Measurements from ENCODE around the gene FBXL17. TPM values are rescaled to one million over a fixed set of nuclear protein-coding genes. Genes with fewer than 3 reads are reported as not detected.

The FBXL17 gene
- total and polyA plus RNA-seq, 2 donors (not counting 1 experiment from before 2014, with no cell fraction given): 7.3 to 40.3 TPM

DNA sequence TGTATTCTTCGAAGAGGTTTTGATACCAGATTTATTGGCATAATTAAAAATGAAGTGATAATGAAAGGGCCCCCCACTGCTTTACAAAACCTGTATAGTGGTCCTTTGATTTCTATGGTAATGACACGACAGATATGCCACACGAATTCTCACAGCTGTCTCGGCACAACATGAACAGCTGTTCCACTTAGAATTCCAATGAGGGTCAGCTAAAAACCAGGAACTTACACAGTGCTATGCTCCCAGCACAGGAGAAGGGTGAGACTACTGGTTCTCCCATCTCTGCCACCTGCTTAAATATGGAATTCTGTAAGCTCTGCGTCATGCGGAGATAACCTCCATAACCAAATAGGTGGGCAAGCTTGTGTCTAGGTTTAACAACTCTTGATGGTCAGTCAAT lies 528.2 kb downstream of the FBXL17 start:
- Histone ChIP-seq H3K4me1 (ENCODE audit: control insufficient read depth in 2 of 2, insufficient read depth in 2 of 2, low read length in 2 of 2) (no peaks in the 10 kb centered on the region), H3K27me3 (replicated peaks in 1 of 4; ENCODE audit: control extremely low read depth in 1 of 4, control insufficient read depth in 3 of 4, insufficient read depth in 4 of 4, low read length in 3 of 4) (no peaks in the 10 kb centered on the region), H3K27ac (ENCODE audit: low read length in 2 of 2) (no peak overlapping the region), H3K79me2 (ENCODE audit: control insufficient read depth, insufficient read depth, low read length) (no peaks in the 10 kb centered on the region), H3K9ac (ENCODE audit: low read length) (no peak overlapping the region), H3K9me3 (ENCODE audit: control extremely low read depth in 1 of 3, control insufficient read depth in 2 of 3, insufficient read depth in 1 of 3, low read length in 2 of 3) (no peaks in the 10 kb centered on the region), H3K4me3 (ENCODE audit: control extremely low read depth in 1 of 5, extremely low read depth in 1 of 5, insufficient read depth in 1 of 5, low read depth in 2 of 5, low read length in 4 of 5) (no peak overlapping the region), H3K36me3 (replicated peaks in 1 of 2; ENCODE audit: control extremely low read depth in 1 of 2, control insufficient read depth in 1 of 2, extremely low read depth in 1 of 2, insufficient read depth in 2 of 2, low read length in 1 of 2) (no peaks in the 10 kb centered on the region), H4K20me1 (ENCODE audit: control insufficient read depth, insufficient read depth, low read length, poor library complexity, severe bottlenecking) (no peaks in the 10 kb centered on the region), H3K4me2 (replicated peaks; ENCODE audit: low read depth, low read length, poor library complexity, severe bottlenecking) (no peak overlapping the region), H2AFZ (ENCODE audit: insufficient read depth, low read depth, low read length, poor library complexity, severe bottlenecking) (no peak overlapping the region)
- DNase-seq (no peak), ATAC-seq (ENCODE audit: low read depth) (no peak)
- intact Hi-C loops (cut with micrococcal nuclease): no loop called here
- H3K4me1 Mint-ChIP-seq: no peaks in the 10 kb centered on the region
- POLR2A ChIA-PET: no interaction called here
- no peaks in the 10 kb centered on the region for H3K9me3 Mint-ChIP-seq (ENCODE audit: insufficient read depth)
- WGBS (ENCODE audit: insufficient coverage): 92% methylated on average over 2 of the region's 6 CpGs
- H3K27me3 Mint-ChIP-seq: no peaks in the 10 kb centered on the region
- no peak overlapping the region for H3K27ac Mint-ChIP-seq
- no peak overlapping the region for H3K4me3 Mint-ChIP-seq
- CTCF ChIA-PET: no interaction called here
- no peak for TF ChIP-seq EZH2 (IDR thresholded peaks at IDR 0.05; ENCODE audit: borderline replicate concordance, insufficient read depth, low read depth, low read length, poor library complexity, severe bottlenecking)
- TF ChIP-seq, protein P1, sequence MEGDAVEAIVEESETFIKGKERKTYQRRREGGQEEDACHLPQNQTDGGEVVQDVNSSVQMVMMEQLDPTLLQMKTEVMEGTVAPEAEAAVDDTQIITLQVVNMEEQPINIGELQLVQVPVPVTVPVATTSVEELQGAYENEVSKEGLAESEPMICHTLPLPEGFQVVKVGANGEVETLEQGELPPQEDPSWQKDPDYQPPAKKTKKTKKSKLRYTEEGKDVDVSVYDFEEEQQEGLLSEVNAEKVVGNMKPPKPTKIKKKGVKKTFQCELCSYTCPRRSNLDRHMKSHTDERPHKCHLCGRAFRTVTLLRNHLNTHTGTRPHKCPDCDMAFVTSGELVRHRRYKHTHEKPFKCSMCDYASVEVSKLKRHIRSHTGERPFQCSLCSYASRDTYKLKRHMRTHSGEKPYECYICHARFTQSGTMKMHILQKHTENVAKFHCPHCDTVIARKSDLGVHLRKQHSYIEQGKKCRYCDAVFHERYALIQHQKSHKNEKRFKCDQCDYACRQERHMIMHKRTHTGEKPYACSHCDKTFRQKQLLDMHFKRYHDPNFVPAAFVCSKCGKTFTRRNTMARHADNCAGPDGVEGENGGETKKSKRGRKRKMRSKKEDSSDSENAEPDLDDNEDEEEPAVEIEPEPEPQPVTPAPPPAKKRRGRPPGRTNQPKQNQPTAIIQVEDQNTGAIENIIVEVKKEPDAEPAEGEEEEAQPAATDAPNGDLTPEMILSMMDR (IDR thresholded peaks at IDR 0.05): no peak

DNA sequence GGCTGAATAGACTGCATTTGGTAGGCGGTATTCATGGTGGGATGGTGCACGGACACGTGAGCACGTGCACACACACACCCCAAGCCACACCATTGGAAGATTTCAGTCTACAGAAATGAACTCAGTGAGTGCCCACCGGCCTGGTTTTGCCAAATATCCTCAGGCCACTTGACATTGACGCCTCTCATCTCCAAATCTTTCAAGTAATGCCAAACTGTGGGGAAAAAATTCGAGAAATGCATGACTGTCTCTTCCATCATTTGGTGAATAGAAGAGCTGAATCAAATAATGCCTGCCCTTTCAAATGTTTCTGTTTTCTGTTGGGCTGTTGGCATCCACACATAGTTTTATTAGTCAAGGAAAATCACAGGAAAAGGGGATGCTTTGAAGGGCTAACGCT lies 528.9 kb downstream of the FBXL17 start:
- H3K9me3 Mint-ChIP-seq (ENCODE audit: insufficient read depth): no peaks in the 10 kb centered on the region
- H3K27ac Mint-ChIP-seq: no peak overlapping the region
- H3K4me3 Mint-ChIP-seq: no peak overlapping the region
- Histone ChIP-seq H3K27ac (ENCODE audit: low read length in 2 of 2) (no peak overlapping the region), H4K20me1 (ENCODE audit: control insufficient read depth, insufficient read depth, low read length, poor library complexity, severe bottlenecking) (no peaks in the 10 kb centered on the region), H3K4me3 (ENCODE audit: control extremely low read depth in 1 of 5, extremely low read depth in 1 of 5, insufficient read depth in 1 of 5, low read depth in 2 of 5, low read length in 4 of 5) (no peak overlapping the region), H3K4me2 (replicated peaks; ENCODE audit: low read depth, low read length, poor library complexity, severe bottlenecking) (no peak overlapping the region), H3K27me3 (replicated peaks in 1 of 4; ENCODE audit: control extremely low read depth in 1 of 4, control insufficient read depth in 3 of 4, insufficient read depth in 4 of 4, low read length in 3 of 4) (no peaks in the 10 kb centered on the region), H3K36me3 (replicated peaks in 1 of 2; ENCODE audit: control extremely low read depth in 1 of 2, control insufficient read depth in 1 of 2, extremely low read depth in 1 of 2, insufficient read depth in 2 of 2, low read length in 1 of 2) (no peaks in the 10 kb centered on the region), H3K9me3 (ENCODE audit: control extremely low read depth in 1 of 3, control insufficient read depth in 2 of 3, insufficient read depth in 1 of 3, low read length in 2 of 3) (no peaks in the 10 kb centered on the region), H3K4me1 (ENCODE audit: control insufficient read depth in 2 of 2, insufficient read depth in 2 of 2, low read length in 2 of 2) (no peaks in the 10 kb centered on the region), H3K79me2 (ENCODE audit: control insufficient read depth, insufficient read depth, low read length) (no peaks in the 10 kb centered on the region), H3K9ac (ENCODE audit: low read length) (no peak overlapping the region), H2AFZ (ENCODE audit: insufficient read depth, low read depth, low read length, poor library complexity, severe bottlenecking) (no peak overlapping the region)
- intact Hi-C loops (cut with micrococcal nuclease): no loop called here
- 50% methylated on average over 1 of the region's 8 CpGs for WGBS (ENCODE audit: insufficient coverage)
- ChIA-PET POLR2A (no interaction called here), CTCF (no interaction called here)
- no peaks in the 10 kb centered on the region for H3K27me3 Mint-ChIP-seq
- H3K4me1 Mint-ChIP-seq: no peaks in the 10 kb centered on the region
- ATAC-seq (ENCODE audit: low read depth): no peak
- TF ChIP-seq, protein P1 (IDR thresholded peaks at IDR 0.05): no peak
- TF ChIP-seq EZH2 (IDR thresholded peaks at IDR 0.05; ENCODE audit: borderline replicate concordance, insufficient read depth, low read depth, low read length, poor library complexity, severe bottlenecking): no peak
- no peak for DNase-seq
